NB4 (cell line): ENCODE measurements around the gene MBD4.

Source experiments
- MAX ChIP-seq: IDR thresholded peaks from 2 replicates; pipeline ENCODE4 v1.6.1; 2011; ENCODE audit warnings: low read depth, low read length
- TF ChIP-seq, protein P1 (sequence below): IDR thresholded peaks from one replicate; pipeline ENCODE4 v1.5.1; 2012; ENCODE audit warnings: low read depth, low read length

DNA sequence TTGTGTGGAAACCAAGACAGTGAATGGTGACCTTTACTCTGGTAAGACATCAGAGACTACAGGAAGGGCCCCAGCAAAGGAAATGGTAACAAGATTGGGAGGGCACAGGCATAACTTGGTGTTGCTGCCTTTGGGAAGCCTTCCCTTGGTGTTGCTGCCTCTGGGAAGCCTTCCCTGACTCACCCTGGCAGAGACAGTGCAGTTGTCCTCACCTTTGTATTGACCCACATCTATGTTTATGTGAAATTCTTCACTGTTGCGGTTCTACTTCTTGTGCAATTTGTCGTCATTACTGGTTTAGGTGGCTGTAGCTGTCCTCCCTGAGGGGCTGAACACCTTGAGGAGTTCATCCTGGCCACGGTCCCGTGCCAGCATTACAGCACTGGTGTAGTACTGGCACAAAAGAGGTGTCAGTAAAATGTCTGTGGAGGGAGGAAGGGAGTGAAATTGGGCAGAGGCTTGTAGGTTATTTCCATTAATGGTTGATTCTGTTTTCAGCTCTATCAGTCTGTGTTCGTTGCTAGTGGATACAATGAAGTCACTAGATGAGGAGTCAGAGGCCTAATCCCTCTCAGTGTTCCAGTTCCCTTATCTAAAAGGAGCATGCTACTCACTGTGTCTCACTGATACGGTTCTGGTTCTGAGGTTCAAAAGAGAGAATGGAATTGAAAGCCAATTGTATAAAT lies 21.9 kb upstream of the MBD4 start:
- TF ChIP-seq MAX, result no peak
- TF ChIP-seq, protein P1, sequence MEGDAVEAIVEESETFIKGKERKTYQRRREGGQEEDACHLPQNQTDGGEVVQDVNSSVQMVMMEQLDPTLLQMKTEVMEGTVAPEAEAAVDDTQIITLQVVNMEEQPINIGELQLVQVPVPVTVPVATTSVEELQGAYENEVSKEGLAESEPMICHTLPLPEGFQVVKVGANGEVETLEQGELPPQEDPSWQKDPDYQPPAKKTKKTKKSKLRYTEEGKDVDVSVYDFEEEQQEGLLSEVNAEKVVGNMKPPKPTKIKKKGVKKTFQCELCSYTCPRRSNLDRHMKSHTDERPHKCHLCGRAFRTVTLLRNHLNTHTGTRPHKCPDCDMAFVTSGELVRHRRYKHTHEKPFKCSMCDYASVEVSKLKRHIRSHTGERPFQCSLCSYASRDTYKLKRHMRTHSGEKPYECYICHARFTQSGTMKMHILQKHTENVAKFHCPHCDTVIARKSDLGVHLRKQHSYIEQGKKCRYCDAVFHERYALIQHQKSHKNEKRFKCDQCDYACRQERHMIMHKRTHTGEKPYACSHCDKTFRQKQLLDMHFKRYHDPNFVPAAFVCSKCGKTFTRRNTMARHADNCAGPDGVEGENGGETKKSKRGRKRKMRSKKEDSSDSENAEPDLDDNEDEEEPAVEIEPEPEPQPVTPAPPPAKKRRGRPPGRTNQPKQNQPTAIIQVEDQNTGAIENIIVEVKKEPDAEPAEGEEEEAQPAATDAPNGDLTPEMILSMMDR, result no peak
